HCT116 (cell line): ENCODE measurements around the gene PAX5. TPM values are rescaled to one million over a fixed set of nuclear protein-coding genes. Genes with fewer than 3 reads are reported as not detected.

Experiments used
- ATAC-seq: fragments of 200-7000 bp; cut with Tn5 transposase; 2 replicates; pipeline ENCODE4 v1.9.1; 2020; ENCODE audit warnings: mild to moderate bottlenecking, moderate library complexity
- BruUV-seq: library from RNA; stranded (reverse); fragments of 400-500 nt; replicated peaks from 2 replicates; lab custom pipeline; 2021; lab: Mats Ljungman, UMichigan
- CTCF ChIA-PET: fragments of 300-600 bp; sonication (Branson Sonifier 250); formaldehyde crosslinking; loops from one replicate; lab custom pipeline; 2021; ENCODE audit warnings: antibody characterized with exemption; lab: Charles Lee
- POLR2A ChIA-PET: fragments of 300-600, 350-600 bp; sonication (Branson Sonifier 250); formaldehyde crosslinking; loops from one replicate; lab custom pipeline; 2021; ENCODE audit warnings: antibody characterized with exemption; lab: Charles Lee
- RAD21 ChIA-PET, 2 experiments: fragments of 300-600 bp; sonication (Branson Sonifier 250); formaldehyde crosslinking; loops; one replicate each; lab custom pipeline; 2023; ENCODE audit warnings: low total read pairs in 2 of 2; ENCODE audit not compliant: uncharacterized antibody in 2 of 2, unreplicated experiment in 2 of 2, low non-redundant PET in 1 of 2; lab: Charles Lee
- DNase-seq: peaks from one replicate; pipeline ENCODE4 v3.0.0-alpha.2; 2010; ENCODE audit warnings: low read depth, low spot score
- H2AFZ ChIP-seq: fragments of 200-600 bp; shearing (Covaris generic), sonication (generic); 2 replicates; pipeline ENCODE4 v1.6.1; 2017; ENCODE audit warnings: low read depth, mixed run types, mixed read lengths, antibody characterized with exemption, low read length; ENCODE audit not compliant: poor library complexity, severe bottlenecking
- H3K27ac ChIP-seq: 2 replicates; pipeline ENCODE4 v1.5.1; 2012; ENCODE audit warnings: low read depth, low read length
- H3K27me3 ChIP-seq: fragments of 200-600 bp; sonication (generic); 2 replicates; pipeline ENCODE4 v1.6.1; 2016; ENCODE audit warnings: mixed run types, low read length, mixed read lengths; ENCODE audit not compliant: insufficient read depth
- H3K36me3 ChIP-seq, 2 experiments: fragments of 200-500 bp in 1 of 2; fragments of 200-600 bp in 1 of 2; sonication (Bioruptor generic) in 1 of 2; sonication (generic) in 1 of 2; 2 replicates each; pipeline versions ENCODE4 v1.5.1 to v1.6.1; 2014 to 2016; ENCODE audit warnings: low read length in 2 of 2, inconsistent platforms in 1 of 2, mixed read lengths in 1 of 2, mixed run types in 1 of 2; ENCODE audit not compliant: insufficient read depth in 2 of 2, control insufficient read depth in 1 of 2
- H3K4me1 ChIP-seq, 2 experiments: fragments of 200-600 bp in 1 of 2; sonication (generic) in 1 of 2; 2 replicates each; pipeline versions ENCODE4 v1.5.1 to v1.6.1; 2012 to 2017; ENCODE audit warnings: low read length in 2 of 2, inconsistent platforms in 1 of 2, mild to moderate bottlenecking in 1 of 2, mixed read lengths in 1 of 2, mixed run types in 1 of 2, moderate library complexity in 1 of 2; ENCODE audit not compliant: insufficient read depth in 2 of 2, control insufficient read depth in 1 of 2
- H3K4me2 ChIP-seq: fragments of 200-600 bp; sonication (generic); 2 replicates; pipeline ENCODE4 v1.6.1; 2017; ENCODE audit warnings: mixed run types, low read length, mixed read lengths
- H3K4me3 ChIP-seq, 2 experiments: fragments of 200-600 bp in 1 of 2; sonication (generic) in 1 of 2; replicated peaks in 1 of 2; 2 replicates each; pipeline ENCODE4 v1.5.1; 2011 to 2016; ENCODE audit warnings: low read length in 2 of 2, control low read depth in 1 of 2, low read depth in 1 of 2, mild to moderate bottlenecking in 1 of 2, mixed read lengths in 1 of 2, mixed run types in 1 of 2
- H3K79me2 ChIP-seq: fragments of 200-600 bp; sonication (generic); 2 replicates; pipeline ENCODE4 v1.6.1; 2017; ENCODE audit warnings: mild to moderate bottlenecking, mixed run types, low read length, moderate library complexity, mixed read lengths; ENCODE audit not compliant: insufficient read depth
- H3K9ac ChIP-seq: fragments of 200-600 bp; sonication (generic); 2 replicates; pipeline ENCODE4 v1.6.1; 2016; ENCODE audit warnings: low read length, mixed read lengths
- H3K9me2 ChIP-seq: fragments of 200-600 bp; sonication (generic), shearing (Covaris generic); 2 replicates; pipeline ENCODE4 v1.6.1; 2017; ENCODE audit warnings: mixed run types, mild to moderate bottlenecking, moderate library complexity; ENCODE audit not compliant: insufficient read depth
- H3K9me3 ChIP-seq, 2 experiments: fragments of 200-500 bp in 1 of 2; fragments of 200-600 bp in 1 of 2; sonication (Bioruptor generic) in 1 of 2; sonication (generic) in 1 of 2; 2 replicates each; pipeline ENCODE4 v1.6.1; 2014 to 2017; ENCODE audit warnings: low read length in 2 of 2, mixed read lengths in 2 of 2, inconsistent platforms in 1 of 2, low read depth in 1 of 2, mild to moderate bottlenecking in 1 of 2, mixed run types in 1 of 2, moderate library complexity in 1 of 2; ENCODE audit not compliant: control insufficient read depth in 1 of 2, insufficient read depth in 1 of 2
- H4K20me1 ChIP-seq: fragments of 200-600 bp; sonication (generic), shearing (Covaris generic); 2 replicates; pipeline ENCODE4 v1.6.1; 2017; ENCODE audit warnings: mixed run types, mild to moderate bottlenecking, moderate library complexity; ENCODE audit not compliant: insufficient read depth
- ATF3 ChIP-seq: IDR thresholded peaks from 2 replicates; pipeline ENCODE4 v1.6.1; 2012
- CBX3 ChIP-seq: IDR thresholded peaks from 2 replicates; pipeline ENCODE4 v1.6.1; 2012; ENCODE audit warnings: low read depth
- CEBPB ChIP-seq: IDR thresholded peaks from 2 replicates; pipeline ENCODE4 v1.6.1; 2012; ENCODE audit warnings: low read depth
- ELF1 ChIP-seq: IDR thresholded peaks from 2 replicates; pipeline ENCODE4 v1.6.1; 2012; ENCODE audit warnings: low read depth, borderline replicate concordance
- EZH2 ChIP-seq: fragments of 200-600 bp; sonication (generic); IDR thresholded peaks from 2 replicates; pipeline ENCODE4 v1.6.1; 2017; ENCODE audit warnings: antibody characterized with exemption, mixed run types
- POLR2A ChIP-seq: IDR thresholded peaks from 2 replicates; pipeline ENCODE4 v1.7.0; 2011; ENCODE audit warnings: borderline replicate concordance; ENCODE audit not compliant: insufficient read depth, insufficient read length; ENCODE audit errors: extremely low read depth
- RAD21 ChIP-seq: IDR thresholded peaks from 2 replicates; pipeline ENCODE4 v1.6.1; 2012; ENCODE audit warnings: low read depth, mild to moderate bottlenecking
- SP1 ChIP-seq: IDR thresholded peaks from 2 replicates; pipeline ENCODE4 v1.6.1; 2012; ENCODE audit warnings: low read depth
- YY1 ChIP-seq: IDR thresholded peaks from 2 replicates; pipeline ENCODE4 v1.6.1; 2011; ENCODE audit warnings: low read length, low read depth, moderate library complexity, mild to moderate bottlenecking; ENCODE audit not compliant: insufficient replicate concordance; ENCODE audit errors: extremely low read depth
- ZBTB33 ChIP-seq: IDR thresholded peaks from 2 replicates; pipeline ENCODE4 v1.6.1; 2011; ENCODE audit warnings: mild to moderate bottlenecking, low read length, moderate library complexity; ENCODE audit not compliant: insufficient replicate concordance; ENCODE audit errors: extremely low read depth
- ZFX ChIP-seq: fragments of 450-650 bp; IDR thresholded peaks from 2 replicates; pipeline ENCODE4 v1.6.1; 2017
- ZNF274 ChIP-seq: fragments of 200-500 bp; sonication (Bioruptor generic); IDR thresholded peaks from 2 replicates; pipeline ENCODE4 v1.6.1; 2014; ENCODE audit warnings: mild to moderate bottlenecking, low read depth, low read length, inconsistent platforms
- intact Hi-C: fragments of 100-400 bp; cut with micrococcal nuclease; formaldehyde crosslinking; loops from 2 replicates; pipeline ENCODE4 v1.10.0; 2022
- total RNA-seq: library from RNA; stranded (reverse); gene quantifications from one replicate; pipeline ENCODE4 v1.2.1, GENCODE V29; 2021; ENCODE audit not compliant: unreplicated experiment

PAX5 gene
- total RNA-seq, 1 experiment from 2014 or later, result 0.17 TPM

- CTCF ChIA-PET, result no interaction called here
- intact Hi-C loops, result no loop called here
- ATAC-seq, result no peak
Measured at GRCh38 chr9:36881316-36881715, 152.8 kb downstream of the PAX5 start.

More at GRCh38 chr9:36881316-36881715, 152.8 kb downstream of the PAX5 start:
- Histone ChIP-seq H3K27me3 (peaks cover 31% of the 10 kb centered on the region), H3K9me2 (no peaks in the 10 kb centered on the region), H3K4me2 (no peak overlapping the region), H3K9ac (no peak overlapping the region), H3K9me3 (no peaks in the 10 kb centered on the region), H3K27ac (no peak overlapping the region), H3K79me2 (no peaks in the 10 kb centered on the region), H3K4me3 (no peak overlapping the region), H3K4me1 (no peaks in the 10 kb centered on the region), H2AFZ (no peak overlapping the region), H4K20me1 (no peaks in the 10 kb centered on the region), H3K36me3 (no peaks in the 10 kb centered on the region)
- no peak for DNase-seq
- ChIA-PET POLR2A (no interaction called here), RAD21 (no interaction called here)
- TF ChIP-seq ELF1 (no peak), POLR2A (no peak), ZFX (no peak), ATF3 (no peak), ZNF274 (no peak), SP1 (no peak), CBX3 (no peak), RAD21 (no peak), ZBTB33 (no peak), YY1 (no peak), EZH2 (no peak), CEBPB (no peak)
- no TSS peak for BruUV-seq
